Coronary artery (tissue), 2 donors: ENCODE measurements around the gene OSBPL9.

Experiments
- DNase-seq: peaks from one replicate; pipeline ENCODE4 v3.0.0-alpha.2; 2017; ENCODE audit warnings: low spot score
- H3K27ac ChIP-seq, 2 donors: fragments of 200-600 bp; sonication (generic); one replicate each; pipeline ENCODE4 v1.5.1; 2016 to 2019
- H3K4me3 ChIP-seq: fragments of 200-600 bp; sonication (generic); 2 replicates; pipeline ENCODE4 v1.5.1; 2016; ENCODE audit warnings: mild to moderate bottlenecking, moderate library complexity
- CTCF ChIP-seq: fragments of 200-600 bp; sonication (generic); IDR thresholded peaks from one replicate; pipeline ENCODE4 v1.5.1; 2019; ENCODE audit warnings: antibody characterized with exemption

The OSBPL9 gene

GRCh38 chr1:51671527-51672325 lies 54.8 kb downstream of the OSBPL9 start:
- no peak for DNase-seq
- no peak overlapping the region for H3K27ac ChIP-seq
- TF ChIP-seq CTCF, result no peak
- H3K4me3 ChIP-seq, result no peak overlapping the region

- H3K4me3 ChIP-seq, result no peak overlapping the region
- H3K27ac ChIP-seq, result no peak overlapping the region
- DNase-seq, result no peak
- TF ChIP-seq CTCF, result no peak
These were observed 56.4 kb downstream of the OSBPL9 start for GRCh38 chr1:51673279-51673678.

- TF ChIP-seq CTCF, result no peak
- H3K27ac ChIP-seq, result no peak overlapping the region
- DNase-seq, result no peak
- no peak overlapping the region for H3K4me3 ChIP-seq
These were observed 58.4 kb downstream of the OSBPL9 start for GRCh38 chr1:51675177-51675780.

- H3K27ac ChIP-seq, result no peak overlapping the region
- DNase-seq, result no peak
- no peak overlapping the region for H3K4me3 ChIP-seq
- TF ChIP-seq CTCF, result no peak
These were observed 62.5 kb downstream of the OSBPL9 start for GRCh38 chr1:51679435-51679834.

GRCh38 chr1:51684776-51685175 lies 67.9 kb downstream of the OSBPL9 start:
- H3K4me3 ChIP-seq, result no peak overlapping the region
- TF ChIP-seq CTCF, result no peak
- H3K27ac ChIP-seq, result no peak overlapping the region
- no peak for DNase-seq

- Histone ChIP-seq H3K4me3 (no peak overlapping the region), H3K27ac (no peak overlapping the region)
- TF ChIP-seq CTCF, result no peak
- DNase-seq, result no peak
These were observed 69.6 kb downstream of the OSBPL9 start for GRCh38 chr1:51686450-51686849.

- no peak for DNase-seq
- no peak for TF ChIP-seq CTCF
- Histone ChIP-seq H3K27ac (no peak overlapping the region), H3K4me3 (no peak overlapping the region)
These were observed 72.2 kb downstream of the OSBPL9 start for GRCh38 chr1:51689075-51689440.
